ENCODE results near the gene FABP2. TPM values are rescaled to one million over a fixed set of nuclear protein-coding genes. Genes with fewer than 3 reads are reported as not detected.

Gene FABP2
- under 0.01 TPM in 1 of 2 replicates, not detected in the other for total RNA-seq

DNA sequence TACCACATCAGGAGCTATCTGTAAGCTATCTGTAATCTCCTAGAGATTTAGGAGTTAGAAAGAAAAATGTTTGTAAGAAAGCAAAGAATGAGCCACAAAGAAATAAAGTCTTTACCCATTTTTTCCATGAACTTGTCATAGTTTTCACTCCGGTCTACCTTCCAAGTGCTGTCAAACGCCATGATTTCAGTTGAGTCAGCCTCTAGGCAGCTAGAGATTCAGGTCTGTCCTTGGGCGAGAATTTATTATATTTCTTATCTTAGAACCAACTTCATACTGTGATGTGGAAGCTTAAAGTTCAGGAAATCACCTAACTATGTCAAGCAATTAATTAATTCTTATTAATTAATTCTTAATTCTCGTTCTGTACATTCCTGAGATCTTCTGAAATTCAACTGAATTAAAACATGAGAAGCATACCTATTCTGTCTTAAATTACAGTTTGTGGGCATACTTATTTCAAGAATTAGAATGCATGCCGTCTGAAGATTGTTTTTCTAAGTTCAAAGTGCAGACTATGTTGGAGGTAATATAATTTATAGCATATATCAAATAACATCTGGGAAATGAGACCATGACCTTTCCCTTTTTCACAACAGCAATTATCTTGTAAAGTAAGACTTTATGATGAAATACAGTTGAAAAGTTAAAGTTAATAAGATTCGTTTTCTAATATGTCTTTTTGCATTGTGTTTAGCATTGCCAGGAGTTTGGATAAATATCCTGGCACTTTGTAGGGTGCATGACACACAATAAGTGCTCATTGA lies at the start of gene FABP2:
TSS of gene FABP2 (minus strand) at position 218 of the 767 bp plus-strand sequence. CDS start at position 182, 36 bp downstream.

Other genes with a start within 250 kb of the FABP2 start
- gene MYOZ2, start 186.3 kb downstream of the FABP2 start, total RNA-seq = 2.1 and 8.5 TPM in 2 replicates
- 52.1 and 131 TPM in 2 replicates for gene USP53, start 109.4 kb downstream of the FABP2 start, total RNA-seq

Data from regular cardiac myocyte (primary cell).